ENCODE data around the gene RAPGEF4.

The RAPGEF4 gene

GRCh38 chr2:172997031-172997430 lies 261.4 kb downstream of the RAPGEF4 start:
- no peak for DNase-seq (ENCODE audit: low spot score)

- no peak for DNase-seq (ENCODE audit: low spot score)
These were observed 263.1 kb downstream of the RAPGEF4 start for GRCh38 chr2:172998547-172999272.

- no peak for DNase-seq (ENCODE audit: low spot score)
These were observed 264.2 kb downstream of the RAPGEF4 start for GRCh38 chr2:172999641-173000386.

- no peak for DNase-seq (ENCODE audit: low spot score)
These were observed 266.3 kb downstream of the RAPGEF4 start for GRCh38 chr2:173001664-173002604.

- no peak for DNase-seq (ENCODE audit: low spot score)
These were observed 267.3 kb downstream of the RAPGEF4 start for GRCh38 chr2:173002751-173003541.

GRCh38 chr2:173008786-173009185 lies 273.1 kb downstream of the RAPGEF4 start:
- no peak for DNase-seq (ENCODE audit: low spot score)

GRCh38 chr2:173010233-173010632 lies 274.6 kb downstream of the RAPGEF4 start:
- no peak for DNase-seq (ENCODE audit: low spot score)

GRCh38 chr2:173016451-173016850 lies 280.8 kb downstream of the RAPGEF4 start:
- DNase-seq (ENCODE audit: low spot score): no peak

- no peak for DNase-seq (ENCODE audit: low spot score)
These were observed 282.2 kb downstream of the RAPGEF4 start for GRCh38 chr2:173017646-173018420.

- no peak for DNase-seq (ENCODE audit: low spot score)
These were observed 284.1 kb downstream of the RAPGEF4 start for GRCh38 chr2:173019755-173020154.

GRCh38 chr2:173021939-173022371 lies 286.3 kb downstream of the RAPGEF4 start:
- no peak for DNase-seq (ENCODE audit: low spot score)

GRCh38 chr2:173023718-173024117 lies 288.1 kb downstream of the RAPGEF4 start:
- DNase-seq (ENCODE audit: low spot score): no peak

GRCh38 chr2:173026479-173026878 lies 290.8 kb downstream of the RAPGEF4 start:
- DNase-seq (ENCODE audit: low spot score): no peak

GRCh38 chr2:173027181-173028128 lies 291.8 kb downstream of the RAPGEF4 start:
- peak; percentile 75 for DNase-seq (ENCODE audit: low spot score)

- no peak for DNase-seq (ENCODE audit: low spot score)
These were observed 292.5 kb downstream of the RAPGEF4 start for GRCh38 chr2:173028141-173028540.

GRCh38 chr2:173028671-173029070 lies 293.0 kb downstream of the RAPGEF4 start:
- no peak for DNase-seq (ENCODE audit: low spot score)

- DNase-seq (ENCODE audit: low spot score): no peak
These were observed 295.2 kb downstream of the RAPGEF4 start for GRCh38 chr2:173030561-173031490.

GRCh38 chr2:173032032-173032431 lies 296.4 kb downstream of the RAPGEF4 start:
- no peak for DNase-seq (ENCODE audit: low spot score)
